GM23338 (cell line): Measurements from ENCODE around the gene B3GNT3. TPM values are rescaled to one million over a fixed set of nuclear protein-coding genes. Genes with fewer than 3 reads are reported as not detected.

Experiments used
- ATAC-seq: fragments of 200-7000 bp; cut with Tn5 transposase; 3 replicates; pipeline ENCODE4 v1.9.1; 2020
- DNase-seq: peaks from one replicate; pipeline ENCODE4 v3.0.0-alpha.2; 2015; ENCODE audit warnings: low spot score
- H2AFZ ChIP-seq: fragments of 200-600 bp; sonication (generic); 2 replicates; pipeline ENCODE4 v1.8.0; 2016; ENCODE audit warnings: antibody characterized with exemption, mild to moderate bottlenecking, moderate library complexity
- H3F3A ChIP-seq: fragments of 200-600 bp; sonication (generic); replicated peaks from 2 replicates; pipeline ENCODE4 v1.8.0; 2017; ENCODE audit warnings: antibody characterized with exemption, mixed run types, low read depth
- H3K27ac ChIP-seq: fragments of 200-600 bp; sonication (generic); 2 replicates; pipeline ENCODE4 v1.6.1; 2016; ENCODE audit warnings: low read depth
- H3K27me3 ChIP-seq: fragments of 200-600 bp; sonication (generic); 2 replicates; pipeline ENCODE4 v1.8.0; 2016; ENCODE audit warnings: mild to moderate bottlenecking, mixed run types, moderate library complexity; ENCODE audit not compliant: insufficient read depth
- H3K36me3 ChIP-seq: fragments of 200-600 bp; sonication (generic); 2 replicates; pipeline ENCODE4 v1.8.0; 2016; ENCODE audit warnings: mild to moderate bottlenecking; ENCODE audit not compliant: insufficient read depth
- H3K4me1 ChIP-seq: fragments of 200-600 bp; sonication (generic); 2 replicates; pipeline ENCODE4 v1.8.0; 2016; ENCODE audit warnings: mild to moderate bottlenecking, moderate library complexity; ENCODE audit not compliant: insufficient read depth
- H3K4me2 ChIP-seq: fragments of 200-600 bp; sonication (generic); 2 replicates; pipeline ENCODE4 v1.7.1; 2017; ENCODE audit warnings: mixed run types
- H3K4me3 ChIP-seq: fragments of 200-600 bp; sonication (generic); 2 replicates; pipeline ENCODE4 v1.6.1; 2016; ENCODE audit warnings: mixed run types
- H3K79me2 ChIP-seq: fragments of 200-600 bp; sonication (generic); replicated peaks from 2 replicates; pipeline ENCODE4 v1.8.0; 2017; ENCODE audit warnings: mild to moderate bottlenecking; ENCODE audit not compliant: insufficient read depth
- H3K9me2 ChIP-seq: fragments of 200-600 bp; sonication (generic); 2 replicates; pipeline ENCODE4 v1.8.0; 2017; ENCODE audit not compliant: insufficient read depth
- H4K20me1 ChIP-seq: fragments of 200-600 bp; sonication (generic); replicated peaks from 2 replicates; pipeline ENCODE4 v1.8.0; 2017; ENCODE audit warnings: mild to moderate bottlenecking; ENCODE audit not compliant: insufficient read depth
- H3K27ac Mint-ChIP-seq: 2 replicates; pipeline ENCODE4 v1.8.0; 2020; ENCODE audit warnings: inconsistent platforms, mild to moderate bottlenecking, moderate library complexity, mixed read lengths
- H3K27me3 Mint-ChIP-seq: 3 replicates; pipeline ENCODE4 v1.8.0; 2022; ENCODE audit warnings: low read depth, mild to moderate bottlenecking, moderate library complexity, mixed read lengths, inconsistent platforms; ENCODE audit not compliant: insufficient read depth, poor library complexity
- H3K36me3 Mint-ChIP-seq: 3 replicates; pipeline ENCODE4 v1.8.0; 2021; ENCODE audit warnings: low read depth, mild to moderate bottlenecking, inconsistent platforms, moderate library complexity, mixed read lengths
- H3K4me1 Mint-ChIP-seq: 3 replicates; pipeline ENCODE4 v1.8.0; 2020; ENCODE audit warnings: mild to moderate bottlenecking, inconsistent platforms, mixed read lengths
- H3K4me3 Mint-ChIP-seq: 3 replicates; pipeline ENCODE4 v1.8.0; 2021; ENCODE audit warnings: moderate library complexity, mild to moderate bottlenecking, inconsistent platforms, mixed read lengths
- H3K9me3 Mint-ChIP-seq: 3 replicates; pipeline ENCODE4 v1.8.0; 2020; ENCODE audit warnings: moderate library complexity, mild to moderate bottlenecking, inconsistent platforms, mixed read lengths
- CREB1 ChIP-seq: fragments of 250-450 bp; sonication (Bioruptor Pico); IDR thresholded peaks from 2 replicates; pipeline ENCODE4 v1.5.0; 2020; ENCODE audit warnings: low read depth, mild to moderate bottlenecking, moderate library complexity
- CTCF ChIP-seq, 2 experiments: fragments of 200-600 bp in 1 of 2; sonication (generic) in 1 of 2; conservative IDR thresholded peaks; 2 replicates each; pipeline versions ENCODE4 v1.5.1 to v1.6.1; 2016 to 2017; ENCODE audit warnings: antibody characterized with exemption in 2 of 2, low read depth in 2 of 2, mild to moderate bottlenecking in 2 of 2, moderate library complexity in 1 of 2
- ETS1 ChIP-seq: IDR thresholded peaks from 2 replicates; pipeline ENCODE4 v1.6.1; 2016; ENCODE audit warnings: antibody characterized with exemption
- EZH2 ChIP-seq: fragments of 200-600 bp; sonication (generic); IDR thresholded peaks from one replicate; pipeline ENCODE4 v1.8.0; 2017; ENCODE audit warnings: antibody characterized with exemption, mild to moderate bottlenecking, low read depth; ENCODE audit not compliant: unreplicated experiment
- EZH2phosphoT487 ChIP-seq: fragments of 200-600 bp; sonication (generic); IDR thresholded peaks from one replicate; pipeline ENCODE4 v1.8.1; 2018; ENCODE audit warnings: antibody characterized with exemption; ENCODE audit not compliant: unreplicated experiment
- JUNB ChIP-seq: IDR thresholded peaks from one replicate; pipeline ENCODE4 v1.6.1; 2016; ENCODE audit warnings: antibody characterized with exemption; ENCODE audit not compliant: unreplicated experiment
- NANOG ChIP-seq: IDR thresholded peaks from 2 replicates; pipeline ENCODE4 v1.6.1; 2016; ENCODE audit warnings: antibody characterized with exemption, borderline replicate concordance
- POLR2AphosphoS5 ChIP-seq: IDR thresholded peaks from 2 replicates; pipeline ENCODE4 v1.6.1; 2016; ENCODE audit warnings: antibody characterized with exemption, low read depth
- REST ChIP-seq: IDR thresholded peaks from one replicate; pipeline ENCODE4 v1.6.1; 2018; ENCODE audit warnings: antibody characterized with exemption; ENCODE audit not compliant: unreplicated experiment
- STAT1 ChIP-seq: IDR thresholded peaks from one replicate; pipeline ENCODE4 v1.6.1; 2016; ENCODE audit warnings: antibody characterized with exemption; ENCODE audit not compliant: unreplicated experiment
- ZNF114 ChIP-seq: fragments of 250-450 bp; sonication (Bioruptor Pico); IDR thresholded peaks from 2 replicates; pipeline ENCODE4 v1.5.0; 2020; ENCODE audit warnings: mild to moderate bottlenecking, moderate library complexity
- ZNF331 ChIP-seq: fragments of 250-450 bp; sonication (Bioruptor Pico); IDR thresholded peaks from 2 replicates; pipeline ENCODE4 v1.5.0; 2020; ENCODE audit warnings: low read depth, mild to moderate bottlenecking, moderate library complexity
- ZNF462 ChIP-seq: fragments of 250-450 bp; sonication (Bioruptor Pico); IDR thresholded peaks from 2 replicates; pipeline ENCODE4 v1.5.0; 2020; ENCODE audit warnings: mild to moderate bottlenecking, moderate library complexity
- polyA plus RNA-seq: library from polyadenylated mRNA; unstranded; fragments of >200 nt; fragmentation: Nextera tagmentation; extraction: Ambion mirVana; gene quantifications from 2 replicates; pipeline ENCODE4 v1.2.1, GENCODE V29; 2016
- total RNA-seq: library from RNA; depleted of rRNA; stranded (reverse); fragments of >200 nt; shearing (Covaris generic); gene quantifications from 2 replicates; pipeline ENCODE4 v1.2.3, GENCODE V29; 2014

Gene B3GNT3
- total and polyA plus RNA-seq, 2 experiments from 2014 or later: 0.99 to 1.9 TPM

- no peak for DNase-seq
- H3K27me3 Mint-ChIP-seq: peaks cover 11% of the 10 kb centered on the region
These were observed 14.2 kb upstream of the B3GNT3 start for GRCh38 chr19:17780781-17781180.

More at GRCh38 chr19:17780781-17781180, 14.2 kb upstream of the B3GNT3 start:
- no peak for ATAC-seq
- TF ChIP-seq ZNF462 (CRISPR knock-in tag) (no peak), REST (no peak), JUNB (no peak), STAT1 (no peak), EZH2 (no peak), ZNF331 (no peak), CREB1 (no peak), POLR2AphosphoS5 (no peak), CTCF (conservative IDR thresholded peaks at IDR 0.05; ENCODE audit: low read depth in 2 of 2) (no peak), EZH2phosphoT487 (no peak), NANOG (no peak), ZNF114 (no peak), ETS1 (no peak)
- no peak overlapping the region for H3K27ac ChIP-seq
- H3K4me3 Mint-ChIP-seq: no peak overlapping the region
- no peak overlapping the region for H3K27ac Mint-ChIP-seq
- no peaks in the 10 kb centered on the region for H3K9me2 ChIP-seq
- H4K20me1 ChIP-seq: no peaks in the 10 kb centered on the region; the same call in 1 of the 2 replicates
- peaks cover 13% of the 10 kb centered on the region for H3K4me1 Mint-ChIP-seq
- no peak overlapping the region for H3K4me2 ChIP-seq
- peaks cover 10% of the 10 kb centered on the region for H3K36me3 Mint-ChIP-seq
- H3K27me3 ChIP-seq: no peaks in the 10 kb centered on the region
- H3F3A ChIP-seq: 0 out of 2 replicates have a peak, but pooled peaks cover 10% of the 10 kb centered on the region
- no peak overlapping the region for H3K4me3 ChIP-seq
- no peaks in the 10 kb centered on the region for H3K36me3 ChIP-seq
- H3K9me3 Mint-ChIP-seq: no peaks in the 10 kb centered on the region
- no peaks in the 10 kb centered on the region for H3K79me2 ChIP-seq
- H3K4me1 ChIP-seq: no peaks in the 10 kb centered on the region
- no peak overlapping the region for H2AFZ ChIP-seq
